NCI-H345 treated with DMSO at 0.1 percent for 48 hours (cell line): ENCODE measurements around the gene KDM5C.

Source experiments
- DNase-seq: peaks from one replicate; lab custom pipeline; 2025; ENCODE audit not compliant: unreplicated experiment; lab: John Stamatoyannopoulos, UW

KDM5C gene

DNA sequence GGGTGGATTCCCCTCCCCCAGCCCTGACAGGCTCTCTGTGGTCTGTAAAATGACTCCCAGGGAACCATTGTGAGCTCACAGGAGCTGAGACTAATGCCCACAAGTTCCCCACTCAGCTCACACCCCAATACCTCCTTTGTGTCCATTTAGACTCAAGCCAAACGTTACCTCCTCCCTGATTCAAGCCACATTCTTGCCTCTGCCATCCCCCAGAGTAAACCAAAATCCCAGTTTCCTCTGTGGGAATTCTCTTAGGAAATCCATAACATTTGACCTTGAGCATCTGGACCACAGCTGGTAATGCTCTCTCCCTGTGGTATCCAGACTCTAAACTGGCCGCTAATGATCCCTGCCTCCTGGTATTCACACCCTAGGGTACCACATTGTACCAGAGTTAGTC is 26.3 kb upstream of the KDM5C start:
- DNase-seq = no peak

DNA sequence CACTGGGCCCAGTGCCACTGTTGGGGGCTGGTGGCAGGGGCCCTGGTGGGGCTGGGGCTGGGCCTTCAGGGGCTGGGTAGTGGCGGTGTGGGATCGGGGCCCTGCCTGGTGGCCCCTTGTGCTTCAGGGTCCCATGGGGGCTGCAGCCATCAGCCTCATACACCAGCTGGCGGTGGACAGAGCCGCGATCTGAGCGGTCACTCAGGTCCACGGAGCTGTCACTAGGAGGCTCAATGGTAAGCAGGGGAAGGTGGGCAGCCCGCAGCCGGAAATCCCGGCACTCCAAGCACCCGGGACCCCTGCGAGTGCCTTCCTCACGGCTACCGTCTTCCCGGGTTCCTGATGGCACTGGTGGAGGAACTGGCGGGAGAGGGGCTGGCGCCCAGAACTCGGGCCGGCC is 25.5 kb upstream of the KDM5C start:
- no peak for DNase-seq

DNA sequence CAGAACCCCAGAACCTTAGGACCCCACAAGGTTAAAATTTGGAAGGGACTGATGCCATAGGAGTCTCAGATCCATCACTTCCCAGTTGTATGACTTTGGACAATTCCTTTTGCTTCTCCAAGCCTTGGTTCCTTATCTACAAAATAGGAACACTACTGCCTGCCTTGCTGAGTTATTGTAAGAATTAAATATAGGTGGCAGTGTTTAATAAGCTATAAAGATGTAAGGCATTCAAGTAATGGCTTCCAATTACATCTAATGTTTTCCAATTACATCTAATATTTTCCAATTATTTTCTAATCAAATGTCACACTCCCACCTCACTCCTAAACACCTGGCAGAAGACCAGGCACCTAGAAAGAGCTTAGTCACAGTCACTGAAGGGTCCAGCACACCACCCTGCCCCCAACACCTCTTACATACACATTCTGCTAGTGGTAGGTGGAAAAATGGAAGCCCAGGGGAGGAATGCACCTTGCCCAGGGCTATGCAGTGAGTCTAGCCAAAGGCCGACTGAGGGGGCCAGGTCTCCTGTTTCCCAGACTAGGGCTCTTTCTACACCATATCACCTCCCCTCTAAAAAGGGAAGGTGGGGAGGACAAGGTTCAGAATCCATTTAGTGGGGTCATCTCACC is 24.5 kb upstream of the KDM5C start:
- no peak for DNase-seq

DNA sequence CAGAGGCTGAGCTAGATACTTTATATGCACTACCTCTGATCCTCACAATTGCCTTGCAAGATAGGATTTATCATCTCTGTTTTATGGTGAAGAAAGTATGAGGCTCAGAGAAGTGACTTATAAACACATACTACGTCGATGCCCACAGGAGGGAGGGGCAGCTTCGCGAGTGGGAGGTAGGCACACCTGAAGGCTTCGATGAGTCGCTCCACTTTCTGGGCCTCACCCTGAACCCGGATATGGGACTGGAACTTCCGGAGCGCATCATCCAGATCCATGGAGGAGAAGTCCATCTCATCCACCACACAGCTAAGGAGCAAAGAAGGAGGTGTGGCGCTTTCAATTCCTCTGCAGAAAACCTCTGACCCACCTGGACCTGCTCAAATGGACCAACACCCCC is 22.9 kb upstream of the KDM5C start:
- DNase-seq = no peak

DNA sequence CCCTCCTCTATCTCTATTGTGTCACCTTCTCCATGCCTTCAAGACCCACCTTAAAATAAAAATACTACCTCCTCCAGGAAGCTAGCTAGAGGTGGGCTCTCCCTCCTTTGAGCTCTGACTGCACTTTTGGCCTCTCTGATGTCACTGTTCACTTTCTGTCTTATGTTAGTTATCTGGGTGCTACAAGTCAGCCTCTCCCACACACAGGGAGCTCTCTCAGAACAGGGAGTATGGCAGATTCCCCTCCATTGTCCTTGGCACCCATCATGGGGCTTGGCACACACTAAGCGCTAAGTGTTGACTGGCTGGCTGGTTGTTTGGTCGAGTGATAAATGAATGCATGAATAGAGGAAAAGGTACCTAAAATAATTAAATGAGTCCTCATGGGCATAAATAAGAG is 21.2 kb upstream of the KDM5C start:
- DNase-seq = no peak

DNA sequence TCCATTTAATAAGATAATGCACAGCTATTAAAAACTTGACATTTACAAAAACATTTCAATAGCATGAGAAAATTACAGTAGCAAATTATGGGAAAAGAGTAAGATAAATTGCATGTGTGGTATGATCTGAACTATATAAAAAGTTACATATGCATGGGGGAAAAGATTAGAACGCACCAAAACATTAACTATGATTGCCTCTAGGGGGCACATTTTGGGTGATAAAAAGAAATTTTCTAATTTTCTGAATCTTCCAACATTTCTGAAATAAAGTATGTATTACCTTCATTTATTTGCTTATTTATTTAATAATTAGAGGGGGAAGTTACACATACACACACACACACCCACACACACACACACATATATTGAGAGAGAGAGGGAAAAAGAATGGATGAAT is 19.6 kb upstream of the KDM5C start:
- no peak for DNase-seq

DNA sequence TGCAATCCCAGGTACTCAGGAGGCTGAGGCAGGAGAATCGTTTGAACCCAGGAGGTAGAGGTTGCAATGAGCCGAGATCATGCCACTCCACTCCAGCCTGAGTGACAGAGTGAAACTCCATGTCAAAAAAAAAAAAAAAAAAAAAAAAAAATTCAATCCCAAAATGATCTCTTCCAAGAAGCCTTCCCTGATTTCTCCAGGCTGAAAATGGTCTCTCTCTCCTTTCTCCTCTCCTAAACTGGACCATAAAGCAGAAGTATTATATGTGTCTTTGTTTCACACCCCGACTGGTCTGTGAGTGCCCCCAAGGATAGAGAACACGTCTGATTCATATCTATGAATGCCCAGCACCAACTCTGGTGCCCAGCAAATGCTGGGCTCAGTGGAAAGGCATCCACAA is 17.3 kb upstream of the KDM5C start:
- DNase-seq = no peak

DNA sequence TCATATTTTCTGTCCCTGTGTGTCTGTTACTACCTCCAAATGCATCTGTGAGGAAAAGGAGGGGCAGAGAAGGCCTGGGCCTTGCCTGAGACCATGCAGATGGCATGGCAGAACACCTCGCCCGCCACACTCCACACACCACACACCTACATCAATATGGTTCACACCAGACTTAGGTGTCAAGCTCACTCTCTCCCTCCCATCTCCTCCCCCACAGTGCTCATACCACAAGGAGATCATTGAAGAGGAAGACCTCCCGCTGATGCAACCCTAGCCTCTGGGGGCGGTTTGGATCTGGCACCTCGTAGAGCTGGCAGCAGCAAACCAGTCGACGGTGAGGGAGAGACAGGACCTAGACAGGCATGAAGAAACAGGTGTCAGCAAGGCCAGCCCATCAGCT is 16.6 kb upstream of the KDM5C start:
- no peak for DNase-seq

DNA sequence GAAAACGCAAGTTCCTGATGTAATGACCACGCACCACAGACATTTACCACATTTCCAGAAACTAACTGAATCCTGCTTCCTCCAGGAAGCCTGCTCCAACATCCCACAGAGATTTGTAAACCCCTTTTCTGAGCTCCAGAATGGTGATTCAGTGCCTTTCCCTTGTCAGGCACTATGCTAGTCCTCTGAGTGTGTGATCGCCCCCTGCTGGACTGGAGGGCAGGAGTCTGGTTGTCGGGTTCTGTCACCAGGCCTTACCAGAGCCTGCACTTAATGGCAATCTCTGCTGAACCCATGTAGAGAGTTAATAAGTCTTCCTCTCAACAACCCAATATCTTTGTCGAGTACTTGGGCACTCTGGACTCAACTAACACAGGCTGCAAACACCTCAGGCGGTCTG is 14.5 kb upstream of the KDM5C start:
- DNase-seq = no peak

DNA sequence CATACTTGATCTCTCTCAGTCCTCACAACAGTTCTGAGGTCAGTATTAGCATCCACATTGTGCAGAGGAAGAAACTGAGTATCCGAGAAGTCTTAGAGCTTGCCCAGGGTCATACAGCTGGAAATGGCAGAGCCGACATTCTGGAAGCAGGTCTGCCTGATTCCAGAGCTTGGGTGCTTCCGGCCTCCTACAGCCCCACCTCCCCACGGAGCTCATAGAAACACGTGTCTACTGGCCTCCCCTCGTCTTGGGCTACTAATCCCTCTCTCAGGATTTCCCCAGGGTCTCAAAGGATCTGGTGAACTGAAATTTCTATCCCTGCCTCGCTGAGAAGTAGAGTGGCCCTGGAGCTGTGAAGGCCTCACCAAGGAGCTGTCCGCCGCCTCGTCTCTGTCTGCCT is 12.0 kb upstream of the KDM5C start:
- DNase-seq = no peak

DNA sequence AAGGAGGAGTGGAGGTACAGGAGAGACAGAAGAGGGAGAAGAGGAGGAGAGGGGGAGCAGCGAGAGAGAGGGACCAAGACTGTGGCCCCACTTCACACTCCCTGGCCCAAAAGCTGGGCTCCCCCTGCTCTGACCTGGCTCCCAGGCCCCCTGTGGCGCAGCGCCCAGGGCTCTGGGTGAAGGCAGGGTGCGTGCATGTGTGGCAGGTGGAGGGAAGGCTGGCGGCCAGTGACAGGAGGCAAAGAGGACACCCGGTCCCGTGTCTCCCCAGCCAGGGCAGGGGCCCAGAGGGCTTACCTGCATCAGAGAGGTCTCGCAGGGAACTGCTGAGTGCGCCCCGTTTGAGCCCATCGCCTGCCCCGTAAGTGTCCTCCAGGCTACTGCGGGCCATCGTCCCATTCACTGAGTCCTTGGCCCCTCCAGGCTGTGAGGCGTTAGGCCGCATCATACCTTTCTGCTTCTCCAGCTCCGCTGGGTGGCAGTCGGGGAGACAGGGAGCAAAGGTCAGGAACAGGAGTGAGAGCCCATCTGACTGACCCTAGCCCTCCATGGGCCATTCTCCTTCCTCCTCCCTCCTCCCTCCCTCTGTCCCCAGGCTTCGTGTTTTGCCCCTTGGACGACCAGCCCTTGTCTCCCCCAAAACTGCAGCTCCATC is 11.1 kb upstream of the KDM5C start:
- DNase-seq = no peak

DNA sequence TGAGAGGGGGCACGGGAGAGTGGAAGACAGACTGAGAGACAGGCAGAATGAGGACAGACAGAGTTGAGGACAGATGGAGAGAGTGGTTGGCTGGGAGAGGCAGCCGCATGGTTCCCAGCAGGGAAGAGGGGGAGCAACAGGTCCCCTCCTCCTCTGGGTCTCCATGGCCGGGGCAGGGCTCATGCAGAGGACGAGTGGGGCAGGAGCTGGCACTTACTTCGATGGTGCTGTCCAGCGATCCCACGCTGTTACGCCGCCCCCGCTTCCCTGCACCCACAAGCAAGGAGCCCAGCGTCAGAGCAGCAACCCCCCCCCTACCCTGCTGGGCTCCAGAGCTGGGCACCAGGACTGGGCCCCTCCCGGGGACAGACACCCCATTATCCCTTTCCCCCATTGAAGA is 10.6 kb upstream of the KDM5C start:
- no peak for DNase-seq

DNA sequence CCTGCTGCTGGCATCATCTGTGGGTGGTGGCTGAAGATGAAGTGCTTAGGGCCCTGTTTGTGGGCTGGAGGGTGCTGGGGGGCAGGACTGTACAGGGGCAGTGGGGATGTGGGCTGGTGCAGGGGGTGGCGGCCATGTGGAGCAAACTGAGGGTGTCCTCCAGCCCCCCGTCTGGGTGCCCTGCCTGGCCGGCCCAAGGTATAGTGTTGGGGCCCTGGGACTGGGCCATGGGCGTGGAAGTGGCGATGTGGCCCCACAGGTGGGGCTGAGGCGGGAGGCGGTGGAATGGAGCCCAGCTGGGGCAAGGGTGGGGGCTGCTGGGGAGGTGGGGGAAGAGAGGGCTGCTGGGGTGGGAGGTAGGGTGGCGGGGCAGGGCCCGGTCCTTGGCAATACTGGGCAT is 9.5 kb upstream of the KDM5C start:
- no peak for DNase-seq

DNA sequence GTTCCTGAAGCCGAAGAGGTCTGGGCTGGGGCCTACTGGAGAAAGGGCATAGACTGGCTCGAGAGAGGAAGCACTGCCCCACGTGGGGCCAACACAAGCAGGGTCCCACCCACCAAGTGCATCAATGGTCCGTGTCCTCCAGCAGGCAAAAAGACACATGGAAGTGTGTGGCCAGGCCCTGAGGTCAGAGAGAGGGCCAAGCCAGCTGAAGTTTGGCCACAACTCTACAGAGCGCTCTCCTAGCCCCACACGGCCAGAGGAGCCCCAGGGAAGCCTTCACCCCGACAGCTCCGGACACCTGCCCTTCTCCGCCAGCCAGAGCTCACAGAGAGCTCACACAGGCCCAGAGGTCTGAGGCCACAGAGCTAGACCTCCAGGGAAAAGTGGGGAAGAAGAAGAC is 8.5 kb upstream of the KDM5C start:
- DNase-seq = no peak

DNA sequence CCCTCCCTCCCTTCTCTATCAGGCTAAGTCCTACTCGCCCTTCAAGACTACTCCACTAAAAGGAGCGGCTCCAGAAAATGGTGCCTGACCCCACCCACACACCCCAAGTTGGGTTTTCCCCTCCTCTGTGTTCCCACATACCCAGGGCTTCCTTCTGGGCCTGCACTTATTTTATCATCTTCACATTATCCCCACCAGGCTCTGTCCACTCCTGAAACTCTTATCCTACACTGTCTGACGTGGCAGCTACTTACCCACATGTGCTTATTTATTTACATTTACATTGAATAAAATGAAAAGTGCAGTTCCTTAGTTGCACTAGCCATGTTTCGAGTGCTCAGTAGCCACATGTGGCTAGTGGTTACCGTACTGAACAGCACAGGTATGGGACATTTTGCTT is 5.1 kb upstream of the KDM5C start:
- DNase-seq = no peak

DNA sequence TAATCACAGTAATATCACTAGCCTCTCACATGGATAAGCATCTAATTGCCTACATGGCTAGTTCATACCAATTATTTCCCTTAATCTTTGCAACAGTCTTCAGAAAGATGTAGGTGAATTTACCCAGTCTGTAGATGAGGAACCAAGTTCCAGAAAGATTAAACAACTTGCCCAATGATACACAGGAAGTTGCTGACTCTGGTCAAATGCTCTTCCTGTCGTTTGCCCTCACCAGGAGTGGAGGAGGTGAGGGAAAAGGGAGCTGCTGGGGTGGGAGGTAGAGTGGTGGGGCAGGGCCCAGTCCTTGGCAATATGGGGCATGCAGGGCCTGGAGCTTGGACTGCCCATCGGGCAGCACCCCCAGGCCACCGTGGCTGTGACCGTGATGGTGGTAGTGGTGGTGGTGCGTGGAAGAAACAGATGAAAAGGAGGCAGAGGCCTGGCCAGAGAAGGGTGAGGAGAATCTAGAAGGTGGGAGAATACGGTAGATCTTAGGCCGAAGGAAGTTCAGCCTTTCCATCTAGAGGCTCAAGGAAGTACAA is 2.3 kb upstream of the KDM5C start:
- DNase-seq = no peak

DNA sequence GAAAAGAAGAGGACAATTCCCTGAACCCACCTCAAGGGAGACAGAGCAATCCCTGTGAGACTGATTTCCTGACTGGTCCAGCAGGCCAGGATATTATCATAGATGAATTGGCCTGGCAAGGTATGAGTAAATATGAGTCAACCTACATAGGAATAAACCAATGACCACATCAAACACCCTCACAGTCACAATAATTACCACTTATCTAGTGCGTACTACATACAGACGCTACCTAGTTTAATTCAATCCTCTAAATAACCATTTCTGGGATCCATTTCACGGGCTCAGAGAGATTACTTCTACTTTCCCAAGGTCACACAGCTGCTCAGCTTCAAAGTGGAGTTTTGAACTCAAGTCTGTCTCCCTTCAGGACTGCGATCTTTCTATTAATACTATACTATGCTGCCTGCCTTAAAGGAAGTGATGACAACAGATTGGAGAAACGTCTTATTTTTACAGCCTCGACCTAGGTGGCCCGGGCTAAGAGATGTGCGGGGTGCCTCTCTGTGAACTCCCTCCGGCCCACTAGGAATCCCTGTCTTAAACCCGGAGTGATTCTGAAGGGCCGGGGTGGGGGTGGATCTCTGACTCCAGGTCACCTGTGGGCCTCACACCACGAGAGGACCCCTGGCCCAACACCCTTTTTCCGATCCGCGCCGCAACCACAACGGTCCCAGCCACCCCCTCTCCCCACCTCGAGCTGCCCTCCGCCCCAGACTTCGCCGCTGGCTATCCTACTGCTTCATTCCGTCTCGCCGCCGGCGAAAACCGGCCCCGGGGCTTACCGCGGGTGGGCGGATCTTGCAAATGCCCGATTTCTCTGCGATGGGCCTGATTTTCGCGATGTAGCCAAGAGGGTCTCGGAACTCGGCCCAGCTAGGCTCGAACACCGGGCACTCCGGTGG is 800 bp downstream of the KDM5C start:
- no peak for DNase-seq

DNA sequence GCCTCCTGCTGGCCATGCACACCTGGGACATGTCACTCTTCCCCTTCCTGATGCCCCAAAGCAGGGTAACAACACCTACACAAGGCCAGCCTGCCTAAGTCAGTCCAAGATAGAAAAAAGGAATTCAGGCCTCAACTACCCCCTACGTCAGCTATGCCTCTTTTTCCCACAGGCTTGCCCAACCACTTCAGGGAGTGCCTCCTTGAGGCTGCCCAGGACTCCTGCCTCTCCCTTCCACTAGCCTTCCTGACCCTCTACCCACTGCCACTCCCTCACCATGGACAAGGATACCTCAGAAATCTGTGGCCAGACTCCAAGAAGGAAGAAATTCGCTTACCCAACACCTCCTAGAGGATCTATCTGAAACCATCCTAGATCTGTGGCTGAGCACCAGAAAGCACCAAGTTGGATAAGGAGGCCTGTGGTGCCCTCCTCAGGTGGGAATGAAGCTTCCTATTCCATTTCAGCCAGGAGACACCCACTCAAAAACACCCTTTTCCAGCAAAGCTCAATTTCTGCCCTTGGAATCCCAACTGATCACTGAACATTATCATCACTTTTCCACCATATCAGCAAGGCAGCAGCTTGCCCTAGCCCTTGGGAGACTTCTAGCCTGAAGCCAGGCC is 1.8 kb downstream of the KDM5C start:
- no peak for DNase-seq

DNA sequence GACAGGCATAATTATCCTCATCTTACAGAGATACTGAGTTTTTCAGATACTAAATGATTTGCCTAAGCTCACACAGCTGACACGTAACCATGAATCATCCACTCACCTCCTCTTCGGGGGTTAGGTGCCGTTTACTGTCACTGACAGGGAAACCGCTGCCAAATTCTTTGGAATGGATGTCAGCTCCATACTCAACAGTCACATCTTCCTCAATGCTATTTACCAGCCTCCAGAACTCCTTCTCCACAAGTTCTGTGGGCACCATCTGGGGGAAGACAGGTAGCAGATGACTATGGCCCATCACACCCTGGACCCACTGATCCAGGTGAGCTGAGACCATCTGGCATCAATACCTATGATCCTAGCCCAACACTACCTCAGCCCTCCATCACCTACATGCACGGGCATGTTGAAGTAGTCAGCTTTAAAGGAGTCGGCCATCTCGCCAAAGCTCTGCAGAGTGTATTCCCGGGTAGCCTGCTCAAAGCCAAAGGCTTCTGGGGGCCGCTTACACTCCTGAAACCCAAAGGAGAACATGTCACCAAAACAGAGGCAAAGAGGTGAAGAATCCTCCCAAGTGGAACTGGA is 13.5 kb downstream of the KDM5C start:
- no peak for DNase-seq

DNA sequence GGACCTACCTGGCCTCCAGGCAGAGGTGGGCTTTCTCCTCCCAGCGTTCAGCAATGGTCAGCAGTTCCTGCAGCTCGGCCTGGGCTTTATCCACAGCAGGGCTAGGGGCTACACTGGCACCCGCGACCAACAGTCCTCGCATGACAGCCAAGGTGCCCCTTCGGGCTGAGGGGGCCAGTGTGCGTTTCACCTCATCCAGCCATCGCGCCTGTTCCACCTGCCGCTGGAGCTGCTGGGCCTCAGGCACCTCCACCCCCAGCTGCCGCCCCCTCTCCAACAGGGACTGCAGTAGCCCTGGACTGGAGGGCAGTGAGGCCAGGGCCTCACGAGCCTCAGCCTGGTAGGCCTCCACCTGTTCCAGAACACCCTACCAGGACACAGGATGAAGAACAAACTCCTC is 28.3 kb downstream of the KDM5C start:
- DNase-seq = no peak

DNA sequence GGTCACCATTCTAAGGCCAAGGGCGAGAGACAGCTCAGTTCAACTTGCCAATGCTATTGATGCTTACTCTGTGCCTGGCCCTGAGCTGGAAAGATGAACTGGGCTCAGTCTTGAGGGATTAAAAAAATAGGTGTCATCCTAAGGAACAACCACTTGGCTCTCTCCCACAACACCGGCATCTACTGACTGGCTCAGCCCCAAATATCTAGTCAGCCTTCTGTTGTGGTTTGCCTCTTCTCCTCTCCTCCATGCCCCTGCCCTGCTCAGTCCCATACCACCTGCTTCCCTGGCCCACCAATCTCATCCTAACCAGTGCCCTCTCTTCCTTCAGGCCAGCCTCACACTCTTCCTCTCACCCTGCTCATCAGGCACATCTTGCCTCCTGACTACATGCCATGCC is 29.6 kb downstream of the KDM5C start:
- no peak for DNase-seq
